Measurements from ENCODE around the gene CHCT1. TPM values are rescaled to one million over a fixed set of nuclear protein-coding genes. Genes with fewer than 3 reads are reported as not detected.
"Not testable (repeated sequence)": the region's sequence is repeated elsewhere in the genome, so short reads cannot be mapped to it uniquely, and the experiment has no call there.

The CHCT1 gene
- total RNA-seq (2014; rRNA removed; shearing (Covaris generic); ENCODE audit: low replicate concordance) = not detected in 2 replicates

GRCh38 chr17:60422162-60422665 is at the start of gene CHCT1:
Gene CHCT1 (plus strand): TSS chr17:60422489. CDS start chr17:60422593, 104 bp downstream.
- H3K4me2 ChIP-seq (ENCODE audit: low read depth, low read length, poor library complexity, severe bottlenecking) = peak within 1 kb of the TSS; percentile 82
- peak within 1 kb of the TSS; percentile 71 for H3K4me3 ChIP-seq (ENCODE audit: low read length)
- H3K4me1 ChIP-seq (ENCODE audit: low read length) = peaks cover 10% of the 10 kb centered on the region
- H3K36me3 ChIP-seq (ENCODE audit: insufficient read depth, low read length) = no peaks in the 10 kb centered on the region
- peak within 1 kb of the TSS; percentile 75 for H3K9ac ChIP-seq (ENCODE audit: low read length)
- H3K9me2 ChIP-seq (replicated peaks; ENCODE audit: insufficient read depth, low read length) = no peaks in the 10 kb centered on the region
- H3K79me2 ChIP-seq (ENCODE audit: low read length) = no peaks in the 10 kb centered on the region
- H4K20me1 ChIP-seq (ENCODE audit: insufficient read depth, low read depth, low read length) = no peaks in the 10 kb centered on the region
- no peak within 1 kb of the TSS for H3K27ac ChIP-seq (ENCODE audit: low read length)
- no peaks in the 10 kb centered on the region for H3K9me3 ChIP-seq (ENCODE audit: low read length)
- DNase-seq = no peak
- H3K27me3 ChIP-seq (ENCODE audit: low read length) = no peaks in the 10 kb centered on the region
- peak within 1 kb of the TSS; percentile 97 for H2AFZ ChIP-seq (ENCODE audit: low read length)

GRCh38 chr17:60372790-60373483 is 49.4 kb upstream of the CHCT1 start:
- Histone ChIP-seq H3K9me3 (ENCODE audit: low read length) (no peaks in the 10 kb centered on the region), H3K9ac (ENCODE audit: low read length) (no peak overlapping the region), H4K20me1 (ENCODE audit: insufficient read depth, low read depth, low read length) (no peaks in the 10 kb centered on the region), H3K36me3 (ENCODE audit: insufficient read depth, low read length) (0 out of 2 replicates have a peak, but pooled peaks cover 3% of the 10 kb centered on the region), H3K27me3 (ENCODE audit: low read length) (no peaks in the 10 kb centered on the region), H3K4me1 (ENCODE audit: low read length) (peaks cover 5% of the 10 kb centered on the region), H2AFZ (ENCODE audit: low read length) (no peak overlapping the region), H3K4me2 (ENCODE audit: low read depth, low read length, poor library complexity, severe bottlenecking) (no peak overlapping the region), H3K79me2 (ENCODE audit: low read length) (peaks cover 75% of the 10 kb centered on the region), H3K27ac (ENCODE audit: low read length) (no peak overlapping the region), H3K4me3 (ENCODE audit: low read length) (no peak overlapping the region), H3K9me2 (replicated peaks; ENCODE audit: insufficient read depth, low read length) (no peaks in the 10 kb centered on the region)
- DNase-seq = no peak

- Histone ChIP-seq H3K79me2 (ENCODE audit: low read length) (peaks cover 76% of the 10 kb centered on the region), H3K4me1 (ENCODE audit: low read length) (peaks cover 23% of the 10 kb centered on the region)
- H3K27me3 ChIP-seq (ENCODE audit: low read length); H4K20me1 ChIP-seq (ENCODE audit: insufficient read depth, low read depth, low read length); H2AFZ ChIP-seq (ENCODE audit: low read length); H3K36me3 ChIP-seq (ENCODE audit: insufficient read depth, low read length); H3K4me2 ChIP-seq (ENCODE audit: low read depth, low read length, poor library complexity, severe bottlenecking); H3K9ac ChIP-seq (ENCODE audit: low read length); H3K27ac ChIP-seq (ENCODE audit: low read length); DNase-seq; H3K4me3 ChIP-seq (ENCODE audit: low read length); H3K9me2 ChIP-seq (replicated peaks; ENCODE audit: insufficient read depth, low read length); H3K9me3 ChIP-seq (ENCODE audit: low read length): not testable (repeated sequence)
These were observed 44.1 kb upstream of the CHCT1 start for GRCh38 chr17:60378187-60378586.

- H4K20me1 ChIP-seq (ENCODE audit: insufficient read depth, low read depth, low read length); H3K9me3 ChIP-seq (ENCODE audit: low read length); H3K36me3 ChIP-seq (ENCODE audit: insufficient read depth, low read length); H3K9ac ChIP-seq (ENCODE audit: low read length); H2AFZ ChIP-seq (ENCODE audit: low read length); H3K27me3 ChIP-seq (ENCODE audit: low read length); H3K4me3 ChIP-seq (ENCODE audit: low read length); DNase-seq; H3K9me2 ChIP-seq (replicated peaks; ENCODE audit: insufficient read depth, low read length): not testable (repeated sequence)
- Histone ChIP-seq H3K27ac (ENCODE audit: low read length) (peak overlapping the region; percentile 64), H3K4me1 (ENCODE audit: low read length) (peaks cover 23% of the 10 kb centered on the region), H3K79me2 (ENCODE audit: low read length) (peaks cover 80% of the 10 kb centered on the region), H3K4me2 (ENCODE audit: low read depth, low read length, poor library complexity, severe bottlenecking) (peak overlapping the region; percentile 15)
These were observed 42.8 kb upstream of the CHCT1 start for GRCh38 chr17:60379461-60379860.

GRCh38 chr17:60381958-60382357 is 40.3 kb upstream of the CHCT1 start:
- H3K4me2 ChIP-seq (ENCODE audit: low read depth, low read length, poor library complexity, severe bottlenecking) = no peak overlapping the region
- no peaks in the 10 kb centered on the region for H3K27me3 ChIP-seq (ENCODE audit: low read length)
- H3K9ac ChIP-seq (ENCODE audit: low read length) = no peak overlapping the region
- no peaks in the 10 kb centered on the region for H3K9me2 ChIP-seq (replicated peaks; ENCODE audit: insufficient read depth, low read length)
- no peak overlapping the region for H3K4me3 ChIP-seq (ENCODE audit: low read length)
- H3K27ac ChIP-seq (ENCODE audit: low read length) = no peak overlapping the region
- H3K9me3 ChIP-seq (ENCODE audit: low read length) = no peaks in the 10 kb centered on the region
- no peak overlapping the region for H2AFZ ChIP-seq (ENCODE audit: low read length)
- no peaks in the 10 kb centered on the region for H3K36me3 ChIP-seq (ENCODE audit: insufficient read depth, low read length)
- H3K79me2 ChIP-seq (ENCODE audit: low read length) = peaks cover 94% of the 10 kb centered on the region
- peaks cover 29% of the 10 kb centered on the region for H3K4me1 ChIP-seq (ENCODE audit: low read length)
- H4K20me1 ChIP-seq (ENCODE audit: insufficient read depth, low read depth, low read length) = no peaks in the 10 kb centered on the region
- DNase-seq = no peak

GRCh38 chr17:60383379-60383778 is 38.9 kb upstream of the CHCT1 start:
- Histone ChIP-seq H3K79me2 (ENCODE audit: low read length) (peaks cover 95% of the 10 kb centered on the region), H2AFZ (ENCODE audit: low read length) (no peak overlapping the region), H3K4me3 (ENCODE audit: low read length) (no peak overlapping the region), H3K9ac (ENCODE audit: low read length) (no peak overlapping the region), H3K27ac (ENCODE audit: low read length) (no peak overlapping the region), H3K9me3 (ENCODE audit: low read length) (no peaks in the 10 kb centered on the region), H3K36me3 (ENCODE audit: insufficient read depth, low read length) (no peaks in the 10 kb centered on the region), H3K27me3 (ENCODE audit: low read length) (no peaks in the 10 kb centered on the region), H3K4me2 (ENCODE audit: low read depth, low read length, poor library complexity, severe bottlenecking) (no peak overlapping the region), H3K9me2 (replicated peaks; ENCODE audit: insufficient read depth, low read length) (no peaks in the 10 kb centered on the region), H3K4me1 (ENCODE audit: low read length) (peaks cover 43% of the 10 kb centered on the region), H4K20me1 (ENCODE audit: insufficient read depth, low read depth, low read length) (no peaks in the 10 kb centered on the region)
- DNase-seq = no peak

GRCh38 chr17:60384921-60385320 is 37.4 kb upstream of the CHCT1 start:
- H3K4me1 ChIP-seq (ENCODE audit: low read length) = peaks cover 48% of the 10 kb centered on the region
- H3K36me3 ChIP-seq (ENCODE audit: insufficient read depth, low read length); H3K4me2 ChIP-seq (ENCODE audit: low read depth, low read length, poor library complexity, severe bottlenecking); H3K27me3 ChIP-seq (ENCODE audit: low read length); H3K9me3 ChIP-seq (ENCODE audit: low read length); H3K9ac ChIP-seq (ENCODE audit: low read length); H3K4me3 ChIP-seq (ENCODE audit: low read length); H4K20me1 ChIP-seq (ENCODE audit: insufficient read depth, low read depth, low read length); DNase-seq; H2AFZ ChIP-seq (ENCODE audit: low read length); H3K9me2 ChIP-seq (replicated peaks; ENCODE audit: insufficient read depth, low read length); H3K27ac ChIP-seq (ENCODE audit: low read length): not testable (repeated sequence)
- peaks cover 96% of the 10 kb centered on the region for H3K79me2 ChIP-seq (ENCODE audit: low read length)

- DNase-seq = peak; percentile 29
- H3K4me2 ChIP-seq (ENCODE audit: low read depth, low read length, poor library complexity, severe bottlenecking) = no peak overlapping the region
These were observed 35.9 kb upstream of the CHCT1 start for GRCh38 chr17:60386147-60387058.

More at GRCh38 chr17:60386147-60387058, 35.9 kb upstream of the CHCT1 start:
- Histone ChIP-seq H3K27me3 (ENCODE audit: low read length) (no peaks in the 10 kb centered on the region), H3K9ac (ENCODE audit: low read length) (no peak overlapping the region), H3K9me2 (replicated peaks; ENCODE audit: insufficient read depth, low read length) (no peaks in the 10 kb centered on the region), H3K79me2 (ENCODE audit: low read length) (peaks cover 100% of the 10 kb centered on the region), H3K9me3 (ENCODE audit: low read length) (no peaks in the 10 kb centered on the region), H3K27ac (ENCODE audit: low read length) (no peak overlapping the region), H2AFZ (ENCODE audit: low read length) (no peak overlapping the region), H3K4me3 (ENCODE audit: low read length) (no peak overlapping the region), H3K4me1 (ENCODE audit: low read length) (peaks cover 41% of the 10 kb centered on the region), H3K36me3 (ENCODE audit: insufficient read depth, low read length) (no peaks in the 10 kb centered on the region), H4K20me1 (ENCODE audit: insufficient read depth, low read depth, low read length) (no peaks in the 10 kb centered on the region)

Data from Karpas-422 (cell line).